NCI-H748 (cell line): ENCODE data around the gene UBE2O.
"Not testable (repeated sequence)": the region's sequence is repeated elsewhere in the genome, so short reads cannot be mapped to it uniquely, and the experiment has no call there.

Experiments
- DNase-seq: peaks from one replicate; lab custom pipeline; 2025; ENCODE audit not compliant: unreplicated experiment; lab: John Stamatoyannopoulos, UW

The UBE2O gene

DNA sequence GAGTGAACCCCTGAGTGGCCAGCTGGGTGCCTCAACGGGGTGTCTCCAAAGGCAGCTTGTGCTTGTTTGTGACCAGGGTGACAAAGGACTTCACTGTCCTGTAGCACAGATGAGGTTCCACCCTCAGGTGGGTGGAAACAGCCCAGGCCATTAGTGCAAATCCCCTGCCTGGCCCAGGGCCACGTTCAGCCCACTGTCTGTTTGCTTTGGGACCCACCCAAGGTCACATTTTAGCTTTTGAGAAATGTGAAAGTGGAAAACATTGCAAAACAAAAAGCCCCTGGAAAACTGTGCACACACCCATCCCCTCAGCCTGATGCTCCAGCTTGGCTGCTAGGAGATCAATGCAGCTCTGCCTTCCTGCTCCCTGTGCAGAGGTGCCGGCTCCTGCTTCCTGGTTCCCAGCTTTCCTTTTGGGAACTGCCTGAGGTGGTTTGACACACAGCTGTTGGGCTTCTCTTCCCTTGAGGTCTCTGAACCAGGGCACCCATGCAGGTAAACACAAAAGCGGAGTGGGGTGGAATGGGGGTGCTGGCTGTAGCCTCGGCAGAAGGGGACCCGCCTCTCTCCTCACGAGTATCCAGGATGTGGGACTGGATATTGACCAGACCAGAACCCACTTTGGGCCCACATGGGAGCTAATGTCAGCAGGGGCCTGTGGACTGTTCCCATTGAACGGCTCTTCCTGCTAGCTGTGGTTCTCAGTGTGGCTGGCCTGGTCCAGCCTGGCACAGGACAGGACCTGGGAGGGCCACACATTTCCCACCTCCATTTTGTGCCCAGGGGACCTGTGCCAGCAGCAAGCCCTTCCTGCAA, 76.4 kb downstream of the UBE2O start:
- DNase-seq = peak; percentile 18

DNA sequence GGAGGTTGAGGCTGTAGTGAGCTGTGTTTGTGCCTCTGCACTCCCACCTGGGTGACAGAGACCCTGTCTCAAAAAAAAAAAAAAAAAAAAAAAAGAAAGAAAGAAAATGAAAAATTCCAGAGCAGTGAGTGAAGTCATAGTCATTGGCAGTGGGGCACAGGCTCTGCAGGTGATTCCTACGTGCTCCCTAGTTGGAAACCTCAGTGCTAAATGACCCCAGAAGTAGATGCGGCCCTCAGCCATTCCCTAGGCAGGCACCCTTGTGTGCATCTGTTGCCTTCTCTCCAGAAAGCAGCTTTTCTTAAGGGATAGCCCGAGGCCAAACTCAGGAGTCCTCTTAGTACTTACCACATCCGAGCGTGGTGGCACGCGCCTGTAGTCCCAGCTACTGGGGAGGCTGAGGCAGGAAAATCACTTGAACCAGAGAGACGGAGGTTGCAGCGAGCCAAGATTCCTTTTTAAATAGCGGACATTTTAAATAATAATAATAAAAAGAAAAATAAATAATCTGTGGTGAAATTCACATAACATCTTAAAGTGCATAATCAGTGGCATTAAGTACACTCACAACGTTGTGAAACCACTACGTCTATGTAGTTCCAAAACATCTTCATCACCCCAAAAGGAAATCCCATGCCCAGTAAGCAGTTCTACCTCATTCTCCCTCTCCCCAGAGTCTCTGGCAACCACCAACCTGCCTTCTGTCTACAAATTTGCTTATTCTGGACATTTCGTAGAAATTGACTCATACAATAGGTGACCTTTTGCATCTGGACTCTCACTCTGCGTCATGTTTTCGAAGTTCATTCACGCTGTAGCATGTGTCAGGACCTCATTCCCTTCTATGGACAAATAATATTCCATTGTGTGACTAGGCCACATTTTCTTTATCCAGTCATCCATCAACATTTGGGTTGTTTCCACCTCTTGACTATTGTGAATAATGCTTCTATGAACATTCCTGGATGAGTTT, 81.0 kb downstream of the UBE2O start:
- DNase-seq = no peak

DNA sequence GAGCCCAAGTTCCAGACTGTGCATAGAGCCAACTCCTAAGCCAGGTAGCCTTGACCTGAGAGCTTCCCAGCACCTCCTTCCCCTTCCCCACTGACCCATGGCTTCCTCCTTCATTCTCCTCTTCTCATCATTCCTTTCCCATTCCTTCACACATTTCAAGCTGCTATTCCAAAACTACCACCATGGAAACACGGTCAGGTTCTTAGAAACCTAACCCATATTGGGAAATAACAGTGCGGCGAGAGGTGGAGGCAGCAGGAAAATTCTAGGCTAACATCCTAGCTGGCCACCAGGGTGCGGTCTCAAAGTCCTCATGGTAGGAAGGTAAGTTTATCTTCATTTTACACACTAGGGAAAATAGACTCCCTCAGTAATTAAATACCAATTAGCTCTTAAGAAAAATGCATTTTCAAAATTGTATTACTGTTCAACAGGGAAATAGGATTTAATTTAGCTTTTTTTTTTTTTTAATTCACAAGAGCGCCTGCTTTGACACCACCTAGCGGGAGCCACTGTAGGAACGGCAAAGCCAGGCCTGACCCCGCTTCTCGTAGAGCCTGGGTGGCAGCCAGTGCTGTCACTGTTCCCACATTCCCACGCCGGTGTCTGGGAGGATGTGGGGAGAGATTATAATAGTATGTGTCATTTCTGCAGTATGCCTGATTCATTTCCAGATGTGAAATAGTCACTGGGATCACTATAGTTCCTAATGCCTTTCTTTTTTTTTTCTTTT, 82.5 kb downstream of the UBE2O start:
- no peak for DNase-seq

DNA sequence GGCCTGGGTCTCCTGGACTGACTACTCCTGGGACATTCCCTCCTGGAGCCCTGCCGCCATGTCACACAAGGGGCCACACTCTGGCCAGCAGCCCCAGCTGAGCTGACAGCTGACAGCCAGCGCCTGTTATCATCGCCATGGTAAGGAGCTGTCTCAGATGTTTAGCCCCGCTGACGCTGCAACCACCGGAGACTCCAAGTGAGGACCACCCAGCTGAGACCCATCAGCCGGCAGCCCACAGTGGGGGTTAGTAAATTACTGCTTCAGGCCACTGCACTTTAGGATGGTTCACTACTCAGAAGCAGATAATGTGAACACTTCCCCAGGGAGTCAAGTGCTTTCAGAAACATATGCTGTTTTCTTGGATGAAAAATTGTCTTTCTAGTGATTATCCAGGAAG, 83.1 kb downstream of the UBE2O start:
- DNase-seq = no peak

DNA sequence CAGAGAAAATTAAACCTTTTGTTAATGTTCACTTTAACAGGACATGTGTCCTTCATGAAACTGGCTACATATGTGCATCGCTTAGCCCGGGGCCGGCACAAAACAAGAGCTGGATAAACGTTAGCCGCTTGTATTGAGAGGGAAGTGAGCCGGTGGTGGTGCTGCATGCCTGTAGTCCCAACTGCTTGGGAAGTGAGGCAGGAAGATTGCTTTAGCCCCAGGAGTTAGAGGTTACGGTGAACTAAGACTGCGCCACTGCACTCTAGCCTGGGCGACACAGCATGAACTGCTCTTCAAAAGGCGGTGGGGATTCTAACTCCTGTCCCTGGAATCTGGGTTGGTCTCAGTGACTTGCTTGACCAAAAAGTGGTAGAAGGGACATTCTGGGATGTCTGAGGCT, 83.6 kb downstream of the UBE2O start:
- DNase-seq = no peak

DNA sequence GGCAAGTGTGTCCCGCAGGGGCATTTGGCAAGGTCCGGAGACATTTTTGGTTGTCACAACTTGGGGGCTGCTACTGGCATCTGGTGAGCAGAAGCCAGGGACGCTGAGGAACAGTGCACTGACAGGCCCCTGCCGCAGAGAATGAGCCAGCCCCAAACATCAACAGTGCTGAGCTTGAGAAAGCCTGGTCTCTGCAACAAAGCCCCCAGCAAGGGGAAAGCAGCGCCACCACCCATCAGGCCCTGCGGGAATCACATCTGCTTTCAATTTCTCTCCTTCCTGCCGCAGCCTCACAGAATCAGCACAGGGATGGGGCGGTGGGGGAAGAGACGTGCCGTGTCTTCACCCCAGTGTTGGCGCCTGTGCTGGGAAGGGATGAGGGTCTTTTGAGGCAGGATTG, 84.4 kb downstream of the UBE2O start:
- no peak for DNase-seq

DNA sequence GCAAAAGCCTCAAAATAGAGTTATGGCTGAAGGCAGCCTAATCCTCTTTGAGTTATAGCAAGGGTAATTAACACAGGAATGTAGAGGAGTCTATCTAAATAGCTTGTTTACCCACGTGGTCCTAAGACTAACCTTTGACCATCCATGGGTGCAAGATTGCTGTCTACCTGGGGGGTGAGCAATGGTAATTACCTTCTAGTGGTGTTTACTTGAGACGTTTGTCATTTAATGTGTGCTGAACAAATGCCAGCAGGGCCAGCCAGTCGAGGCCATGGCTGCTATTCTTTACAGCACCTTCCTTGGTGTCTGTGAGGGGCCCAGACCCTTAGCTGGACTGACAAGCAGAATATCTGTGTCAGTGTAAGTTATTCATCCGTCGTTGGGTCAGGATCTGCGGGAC, 85.3 kb downstream of the UBE2O start:
- no peak for DNase-seq

DNA sequence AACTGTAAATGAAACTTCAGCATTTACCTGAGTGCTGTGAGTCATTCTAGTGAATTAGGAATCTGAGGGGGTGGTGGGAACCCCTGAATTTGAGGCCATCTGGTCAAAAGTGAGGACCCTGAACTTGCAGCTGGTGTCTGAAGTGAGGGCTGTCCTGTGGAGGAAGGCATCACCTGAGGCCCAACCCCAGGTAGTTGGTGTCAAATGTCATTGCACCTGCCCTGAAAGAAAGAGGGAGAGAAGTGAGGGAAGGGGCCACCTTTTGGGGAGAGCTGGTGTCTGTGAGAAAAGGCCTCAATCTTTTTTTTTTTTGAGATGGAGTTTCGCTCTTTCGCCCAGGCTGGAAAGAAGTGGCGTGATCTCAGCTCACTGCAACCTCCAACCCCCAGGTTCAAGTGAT, 86.7 kb downstream of the UBE2O start:
- DNase-seq = no peak

DNA sequence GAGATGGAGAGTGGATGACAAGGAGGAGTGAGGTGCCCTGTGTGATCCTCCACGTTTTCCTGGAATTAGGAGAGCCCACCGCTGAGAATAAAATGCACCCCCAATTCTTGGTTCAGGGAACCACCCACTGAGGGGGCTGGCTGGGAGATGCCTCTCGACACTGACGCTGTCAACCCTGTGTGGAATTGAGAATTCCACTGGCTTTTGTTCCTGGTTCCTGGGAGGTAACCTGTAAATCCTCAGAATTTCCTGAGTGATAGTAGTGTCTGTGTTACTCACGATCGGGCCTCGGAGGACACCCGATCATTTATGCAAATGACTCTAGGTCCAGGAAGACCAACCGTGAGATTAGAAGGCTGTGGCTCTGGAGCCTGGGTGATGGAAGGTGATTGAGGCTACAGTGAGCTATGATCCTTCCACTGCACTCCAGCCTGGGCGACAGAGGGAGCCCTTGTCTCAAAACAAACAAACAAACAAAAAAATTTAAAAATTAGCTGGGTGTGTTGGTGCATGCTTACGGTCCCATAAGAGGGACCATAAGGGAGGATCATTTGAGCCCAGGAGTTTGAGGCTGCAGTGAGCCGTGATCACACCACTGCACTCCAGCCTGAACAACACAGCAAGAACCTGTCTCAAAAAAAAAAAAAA, 87.6 kb downstream of the UBE2O start:
- no peak for DNase-seq

DNA sequence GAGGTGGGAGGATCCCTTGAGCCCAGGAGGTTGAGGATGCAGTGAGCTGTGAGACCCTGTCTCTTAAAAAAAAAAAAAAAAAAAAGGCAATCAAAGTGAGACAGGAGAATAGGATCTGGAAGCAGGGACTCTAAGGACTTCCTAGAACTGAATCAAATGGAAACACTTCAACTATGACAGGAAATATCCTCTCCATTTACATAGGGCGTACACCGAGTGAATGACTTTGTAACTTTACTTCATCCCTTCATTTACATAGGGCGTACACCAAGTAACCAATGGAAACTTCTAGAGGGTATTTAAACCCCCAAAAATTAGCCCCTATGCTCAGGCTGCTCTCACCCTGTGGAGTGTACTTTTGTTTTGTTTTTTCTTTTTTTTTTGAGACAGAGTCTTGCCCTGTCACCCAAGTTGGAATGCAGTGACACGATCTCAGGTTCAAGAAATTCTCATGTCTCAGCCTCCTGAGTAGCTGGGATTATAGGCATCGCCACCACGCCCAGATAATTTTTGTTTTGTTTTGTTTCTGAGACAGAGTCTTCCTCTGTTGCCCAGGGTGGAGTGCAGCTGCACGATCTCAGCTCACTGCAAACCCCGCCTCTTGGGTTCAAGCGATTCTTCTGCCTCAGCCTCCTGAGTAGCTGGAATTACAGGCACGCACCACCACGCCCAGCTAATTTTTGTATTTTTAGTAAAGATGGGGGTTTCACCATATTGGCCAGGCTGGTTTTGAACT, 89.7 kb downstream of the UBE2O start:
- no peak for DNase-seq

DNA sequence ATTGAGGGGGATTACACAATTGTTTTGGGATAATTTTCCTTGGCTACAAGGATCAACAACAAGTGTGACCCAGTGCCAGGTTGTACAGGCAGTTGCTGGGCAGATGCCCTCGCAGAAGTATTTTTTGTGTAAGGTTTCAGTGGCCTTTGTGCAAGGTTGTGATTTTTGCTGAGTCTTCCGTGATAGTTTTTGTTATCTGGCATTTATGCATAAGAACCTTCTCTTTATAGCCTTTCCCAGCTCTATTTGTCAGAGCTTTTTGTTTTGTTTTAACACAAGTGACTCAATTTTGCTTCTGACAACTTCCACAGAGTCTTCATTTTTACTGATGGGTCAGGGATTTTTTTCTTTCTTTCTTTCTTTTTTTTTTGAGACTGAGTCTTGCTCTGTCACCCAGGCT, 92.5 kb downstream of the UBE2O start:
- DNase-seq = no peak

DNA sequence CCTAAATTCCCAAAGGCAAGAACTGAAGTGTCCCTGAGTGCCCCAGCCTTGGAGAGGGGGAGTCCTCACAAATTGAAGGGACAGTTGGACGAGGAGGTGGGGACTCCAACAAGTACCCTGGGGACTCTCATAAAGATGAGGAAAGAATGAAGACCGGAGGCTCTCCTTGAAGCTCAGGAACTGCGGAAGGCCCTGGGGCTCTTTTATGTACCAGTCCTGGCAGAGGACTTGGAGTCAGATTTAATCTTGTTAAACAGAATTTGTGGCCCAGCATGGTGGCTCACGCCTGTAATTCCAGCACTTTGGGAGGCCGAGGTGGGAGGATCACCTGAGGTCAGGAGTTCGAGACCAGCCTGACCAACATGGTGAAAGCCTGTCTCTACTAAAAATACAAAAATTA, 93.2 kb downstream of the UBE2O start:
- DNase-seq = not testable (repeated sequence)

DNA sequence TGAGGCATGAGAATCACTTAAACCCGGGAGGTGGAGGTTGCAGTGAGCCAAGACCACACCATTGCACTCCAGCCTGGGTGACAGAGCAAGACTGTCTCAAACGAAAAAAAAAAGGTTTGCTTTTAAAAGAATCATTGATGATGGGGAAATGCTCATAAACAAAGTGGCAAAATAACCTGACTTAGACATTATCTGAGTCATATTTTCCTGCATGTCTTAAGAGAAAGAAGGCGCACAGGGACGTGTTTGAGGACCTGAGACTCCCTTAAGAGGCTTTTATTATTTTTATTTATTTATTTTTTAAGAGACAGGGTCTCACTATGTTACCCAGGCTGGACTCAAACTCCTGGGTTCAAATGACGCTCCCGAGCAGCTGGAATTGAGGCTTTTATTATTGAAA, 93.6 kb downstream of the UBE2O start:
- no peak for DNase-seq

DNA sequence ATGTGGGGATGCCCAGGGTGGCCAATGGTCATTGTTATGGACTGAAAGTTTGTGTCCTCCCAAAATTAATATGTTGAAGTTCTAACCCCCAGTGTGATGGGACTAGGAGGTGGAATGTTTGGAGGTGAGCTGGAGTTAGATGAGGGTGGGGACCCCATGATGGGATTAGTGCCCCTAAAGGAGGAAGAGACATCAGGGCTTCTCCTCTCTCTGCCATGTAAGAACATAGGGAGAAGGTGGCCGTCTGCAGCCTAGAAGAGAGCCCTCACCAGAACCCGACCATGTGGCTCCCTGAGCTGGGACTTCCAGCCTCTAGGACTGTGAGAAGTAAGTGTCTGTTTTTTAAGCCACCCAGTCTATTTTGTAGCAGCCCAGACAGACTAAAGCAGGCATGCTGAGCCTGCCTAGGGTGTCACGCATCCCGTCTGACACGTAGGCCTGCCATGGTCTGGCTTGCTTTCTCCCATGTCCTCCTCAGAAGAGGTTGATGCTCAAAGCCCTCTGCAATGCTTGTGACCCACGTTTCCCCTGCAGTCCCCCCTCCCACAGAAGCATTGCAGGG, 95.3 kb downstream of the UBE2O start:
- DNase-seq = no peak

DNA sequence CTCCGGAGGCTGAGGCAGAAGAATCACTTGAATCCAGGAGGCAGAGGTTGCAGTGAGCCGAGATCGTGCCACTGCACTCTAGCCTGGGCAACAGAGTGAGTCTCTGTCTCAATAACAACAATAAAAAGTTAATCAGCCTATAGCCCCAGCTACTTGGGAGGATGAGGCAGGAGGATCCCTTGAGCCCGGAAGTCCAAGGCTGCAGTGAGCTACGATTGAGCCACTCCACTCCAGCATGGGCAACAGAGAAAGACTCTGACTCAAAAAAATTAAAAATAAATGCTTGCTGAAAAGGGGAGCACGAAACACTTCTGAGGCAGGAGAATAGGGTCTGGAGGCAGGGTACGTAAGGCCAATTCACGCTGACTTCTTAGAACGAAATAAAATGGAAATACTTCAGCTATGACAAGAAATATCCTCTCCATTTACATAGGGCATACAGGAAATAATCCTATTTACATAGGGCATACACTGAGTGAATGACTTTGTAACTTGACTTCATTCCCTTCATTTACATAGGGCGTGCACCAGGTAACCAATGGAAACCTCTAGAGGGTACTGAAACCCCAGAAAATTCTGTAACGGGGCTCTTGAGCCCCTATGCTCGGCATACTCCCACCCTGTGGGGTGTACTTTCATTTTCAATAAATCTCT, 96.0 kb downstream of the UBE2O start:
- DNase-seq = peak; percentile 5

DNA sequence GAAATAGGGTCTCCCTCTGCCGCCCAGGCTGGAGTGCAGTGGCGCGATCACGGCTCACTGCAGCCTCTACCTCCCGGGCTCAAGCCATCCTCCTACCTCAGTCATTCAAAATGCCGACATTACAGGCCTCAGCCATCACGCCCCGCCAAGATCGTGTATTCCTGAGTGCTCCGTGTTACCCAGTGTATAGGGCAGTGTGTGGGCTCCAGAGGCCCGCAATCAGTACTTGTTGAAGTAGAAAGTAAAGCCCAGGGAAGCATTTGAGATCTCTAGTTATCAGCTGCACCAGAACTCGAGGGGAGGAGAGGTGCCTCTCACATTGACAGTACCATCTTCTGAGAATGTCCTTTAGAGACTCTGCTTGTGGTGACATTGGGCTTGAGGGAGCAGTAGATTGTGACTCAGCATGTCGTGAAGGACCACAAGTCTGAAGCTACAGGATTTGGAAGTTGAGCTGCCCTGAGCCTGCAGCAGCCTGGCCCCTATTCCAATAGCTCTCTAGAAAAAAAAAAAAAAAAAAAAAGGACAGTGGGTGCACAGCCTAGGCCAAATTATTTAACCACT, 98.1 kb downstream of the UBE2O start:
- DNase-seq = no peak

DNA sequence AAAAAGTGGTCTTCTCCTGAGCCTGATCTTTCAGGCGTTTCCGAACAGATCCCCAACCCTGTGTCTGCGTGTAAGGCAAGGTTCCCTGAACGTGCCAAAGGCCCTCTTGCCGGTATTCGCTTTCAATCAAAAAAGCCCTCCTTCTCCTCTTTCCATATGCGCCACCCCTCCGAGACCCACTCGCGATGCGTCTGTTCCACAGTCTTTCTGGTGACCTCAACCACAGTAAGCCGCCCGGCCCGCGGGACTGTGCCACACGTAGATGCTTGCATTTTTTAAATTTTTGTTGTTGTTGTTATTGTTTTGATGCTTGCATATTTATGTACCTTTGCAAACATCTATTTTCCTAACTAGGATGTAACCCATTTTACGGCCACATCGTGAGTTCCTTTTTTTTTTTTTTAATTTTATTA, 98.6 kb downstream of the UBE2O start:
- no peak for DNase-seq

DNA sequence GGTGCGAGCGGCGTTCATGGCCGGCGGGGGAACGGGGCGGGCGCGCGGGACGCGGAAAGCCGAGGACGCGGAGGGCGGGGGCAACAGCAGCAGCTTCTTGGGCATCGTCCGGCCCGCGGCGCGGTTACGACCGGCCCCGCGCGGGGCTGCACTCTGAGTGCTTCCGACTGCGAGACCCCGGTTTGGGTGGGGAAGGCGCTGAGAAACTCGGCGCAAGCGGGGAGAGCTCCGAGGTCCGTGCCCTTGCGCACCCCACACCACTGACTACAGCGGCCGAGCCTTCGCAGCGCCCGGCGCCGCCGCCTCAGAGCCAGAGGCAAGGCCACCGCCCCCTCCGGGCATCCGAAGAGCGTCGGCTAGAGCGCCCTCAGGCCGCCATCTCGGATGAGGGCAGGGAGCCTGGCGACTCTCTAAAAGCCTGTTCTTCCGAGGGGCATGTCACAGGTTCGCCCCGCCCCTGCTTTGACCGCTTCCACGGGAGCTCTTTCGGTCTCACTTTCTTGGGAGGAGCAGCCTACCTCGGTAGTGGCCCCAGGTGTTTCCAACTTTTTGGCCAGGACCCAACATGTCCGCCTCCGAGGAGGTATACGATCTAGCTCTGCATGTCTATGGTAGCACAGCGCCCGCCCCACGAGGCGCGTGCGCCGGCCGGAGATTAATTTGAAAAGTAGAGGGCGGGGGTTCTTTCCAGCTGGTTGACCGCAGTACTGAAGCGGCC, 99.2 kb downstream of the UBE2O start, which contains the start of gene PRPSAP1:
PRPSAP1 (minus strand) TSS at position 318 of the 718 bp plus-strand sequence; CDS start at position 105, 213 bp downstream.
- peak; percentile 90 for DNase-seq
